Activated naive CD8-positive, alpha-beta T cell treated with anti-CD3 and anti-CD28 coated beads, Interleukin-2, amount 10 ng/mL, durations not matched to agents 7 days and 5 days (primary cell): ENCODE results near the gene RIPK1. TPM values are rescaled to one million over a fixed set of nuclear protein-coding genes. Genes with fewer than 3 reads are reported as not detected.
"Not testable (repeated sequence)": the region's sequence is repeated elsewhere in the genome, so short reads cannot be mapped to it uniquely, and the experiment has no call there.

Source experiments
- ATAC-seq: fragments of 150-1000 bp; cut with Tn5 transposase; one replicate; pipeline ENCODE4 v1.10.0; 2021; ENCODE audit warnings: low read depth, moderate library complexity
- POLR2A ChIA-PET: fragments of 350-600 bp; sonication (Branson Sonifier 250); formaldehyde crosslinking; loops from one replicate; lab custom pipeline; 2021; ENCODE audit warnings: antibody characterized with exemption; lab: Charles Lee
- DNase-seq: peaks from one replicate; pipeline ENCODE4 v3.0.0; 2021
- H3K27ac Mint-ChIP-seq: one replicate; pipeline ENCODE4 v1.8.0; 2022; ENCODE audit warnings: mild to moderate bottlenecking, mixed read lengths
- H3K27me3 Mint-ChIP-seq: one replicate; pipeline ENCODE4 v1.8.0; 2022; ENCODE audit warnings: mild to moderate bottlenecking, moderate library complexity, mixed read lengths
- H3K36me3 Mint-ChIP-seq: one replicate; pipeline ENCODE4 v1.8.0; 2021; ENCODE audit warnings: mild to moderate bottlenecking, mixed read lengths
- H3K4me1 Mint-ChIP-seq: one replicate; pipeline ENCODE4 v1.8.0; 2021; ENCODE audit warnings: mixed read lengths
- H3K4me3 Mint-ChIP-seq: one replicate; pipeline ENCODE4 v1.8.0; 2022; ENCODE audit warnings: mild to moderate bottlenecking, moderate library complexity, mixed read lengths
- H3K9me3 Mint-ChIP-seq: one replicate; pipeline ENCODE4 v1.8.0; 2021; ENCODE audit warnings: mixed read lengths
- total RNA-seq, 2 experiments: library from RNA; stranded (reverse); gene quantifications; one replicate each; pipeline ENCODE4 v1.2.3, GENCODE V29; 2021

Gene RIPK1
- total RNA-seq, 2 experiments from 2014 or later, result 31.9 to 32.6 TPM

- ATAC-seq, H3K9me3 Mint-ChIP-seq, DNase-seq, H3K36me3 Mint-ChIP-seq: not testable (repeated sequence)
- Mint-ChIP-seq H3K4me1 (peaks cover 15% of the 10 kb centered on the region), H3K27ac (peak overlapping the region; percentile 78), H3K27me3 (peaks cover 34% of the 10 kb centered on the region), H3K4me3 (peak overlapping the region; percentile 82)
- POLR2A ChIA-PET, result interaction anchor here (0.6 to 1.3 kb wide), 5 partner anchors 9 to 167 kb away, joined by 3 to 5 read pairs (median 3); partner anchors contain the start of gene BPHL
These were observed 88.2 kb downstream of the RIPK1 start for GRCh38 chr6:3156184-3157130.

GRCh38 chr6:3157131-3157933 lies 89.0 kb downstream of the RIPK1 start, which contains the start of gene TUBB2A:
Gene TUBB2A, minus strand, starts transcription at chr6:3157544. Its CDS starts 81 bp downstream, at chr6:3157463.
- Mint-ChIP-seq H3K27ac (peak within 1 kb of the TSS; percentile 78), H3K27me3 (peaks cover 38% of the 10 kb centered on the region), H3K4me3 (peak within 1 kb of the TSS; percentile 82), H3K36me3 (peaks cover 3% of the 10 kb centered on the region), H3K9me3 (no peaks in the 10 kb centered on the region), H3K4me1 (peaks cover 15% of the 10 kb centered on the region)
- POLR2A ChIA-PET, result interaction anchor here (0.6 to 1.3 kb wide), 7 partner anchors 9 to 464 kb away, joined by 3 to 5 read pairs (median 3); partner anchors contain the start of gene BPHL
- ATAC-seq (peak; percentile 71), DNase-seq (peak; percentile 92)

GRCh38 chr6:3159805-3160781 lies 91.8 kb downstream of the RIPK1 start:
- peak overlapping the region; percentile 9 for H3K27ac Mint-ChIP-seq
- ATAC-seq, result peak; percentile 24
- H3K27me3 Mint-ChIP-seq, result peaks cover 40% of the 10 kb centered on the region
- no peaks in the 10 kb centered on the region for H3K9me3 Mint-ChIP-seq
- DNase-seq, result no peak
- H3K4me1 Mint-ChIP-seq, result peaks cover 26% of the 10 kb centered on the region
- peaks cover 3% of the 10 kb centered on the region for H3K36me3 Mint-ChIP-seq
- H3K4me3 Mint-ChIP-seq, result peak overlapping the region; percentile 21
- POLR2A ChIA-PET, result no interaction called here

GRCh38 chr6:3162067-3162497 lies 93.8 kb downstream of the RIPK1 start:
- Mint-ChIP-seq H3K27ac (no peak overlapping the region), H3K4me1 (peaks cover 20% of the 10 kb centered on the region), H3K9me3 (no peaks in the 10 kb centered on the region), H3K27me3 (peaks cover 32% of the 10 kb centered on the region), H3K4me3 (peak overlapping the region; percentile 67), H3K36me3 (peaks cover 3% of the 10 kb centered on the region)
- POLR2A ChIA-PET, result interaction anchor here (1.5 kb wide), 1 partner anchor 98 kb away, joined by 5 read pairs; no protein-coding TSS in a partner anchor
- DNase-seq (no peak), ATAC-seq (no peak)

- Mint-ChIP-seq H3K9me3 (no peaks in the 10 kb centered on the region), H3K27ac (peak overlapping the region; percentile 50), H3K4me3 (peak overlapping the region; percentile 91), H3K4me1 (peaks cover 20% of the 10 kb centered on the region), H3K36me3 (peaks cover 3% of the 10 kb centered on the region), H3K27me3 (peaks cover 34% of the 10 kb centered on the region)
- POLR2A ChIA-PET, result interaction anchor here (1.5 kb wide), 1 partner anchor 97 kb away, joined by 5 read pairs; no protein-coding TSS in a partner anchor
- peak; percentile 73 for ATAC-seq
- peak; percentile 74 for DNase-seq
These were observed 94.4 kb downstream of the RIPK1 start for GRCh38 chr6:3162565-3163247.

DNA sequence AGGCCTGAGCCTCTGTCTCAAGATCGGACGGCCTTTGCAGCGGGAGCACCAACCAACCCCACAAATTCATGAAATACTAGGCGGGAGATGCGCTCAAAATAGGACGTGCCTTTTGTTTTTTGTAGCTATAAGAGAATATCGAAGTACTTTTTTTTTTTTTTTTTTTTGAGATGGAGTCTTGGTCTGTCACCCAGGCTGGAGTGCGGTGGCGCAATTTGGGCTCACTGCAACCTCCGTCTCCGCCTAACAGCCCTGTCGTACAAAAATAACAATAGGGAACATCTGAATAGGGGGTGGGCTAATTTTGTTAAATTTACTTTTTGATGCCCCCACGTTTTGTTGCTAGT lies 94.9 kb downstream of the RIPK1 start:
- POLR2A ChIA-PET, result interaction anchor here (1.5 kb wide), 1 partner anchor 96 kb away, joined by 5 read pairs; no protein-coding TSS in a partner anchor
- H3K27ac Mint-ChIP-seq, result peak overlapping the region; percentile 50
- peak overlapping the region; percentile 91 for H3K4me3 Mint-ChIP-seq
- ATAC-seq, result peak; percentile 1
- peaks cover 32% of the 10 kb centered on the region for H3K27me3 Mint-ChIP-seq
- no peaks in the 10 kb centered on the region for H3K9me3 Mint-ChIP-seq
- no peak for DNase-seq
- H3K4me1 Mint-ChIP-seq, result peaks cover 18% of the 10 kb centered on the region
- peaks cover 3% of the 10 kb centered on the region for H3K36me3 Mint-ChIP-seq

DNA sequence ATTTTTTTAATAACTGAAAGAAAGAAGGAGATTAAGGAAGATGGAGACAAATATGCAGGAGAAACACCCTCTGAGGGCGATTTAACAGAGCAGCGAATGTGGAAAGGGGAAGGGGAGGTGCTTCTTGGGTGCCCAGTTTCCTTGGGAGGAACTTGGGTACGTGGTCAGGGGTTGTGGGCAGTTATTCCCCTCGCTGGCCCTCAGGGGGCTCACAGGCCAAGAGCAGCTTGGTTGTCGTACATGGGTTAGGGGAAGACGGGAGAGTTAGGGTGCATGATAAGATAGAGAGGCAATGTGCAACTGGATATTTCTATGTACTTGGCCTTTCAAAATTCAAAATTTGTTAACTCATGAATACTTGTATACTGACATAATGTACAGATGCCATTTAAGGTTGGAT lies 96.1 kb downstream of the RIPK1 start:
- Mint-ChIP-seq H3K4me1 (peaks cover 17% of the 10 kb centered on the region), H3K4me3 (no peak overlapping the region), H3K27ac (no peak overlapping the region), H3K9me3 (no peaks in the 10 kb centered on the region), H3K27me3 (peaks cover 24% of the 10 kb centered on the region), H3K36me3 (peaks cover 3% of the 10 kb centered on the region)
- ATAC-seq (no peak), DNase-seq (no peak)
- POLR2A ChIA-PET, result no interaction called here

Other genes starting within 250 kb of the RIPK1 start
- gene SERPINB1, start 226.6 kb upstream of the RIPK1 start, total RNA-seq, result 10 to 100 TPM; 58.6 to 59.8 TPM
- 10 to 100 TPM; 56.4 to 56.8 TPM for gene SERPINB9, start 165.2 kb upstream of the RIPK1 start, total RNA-seq
- gene SERPINB6, start 96.9 kb upstream of the RIPK1 start, total RNA-seq, result 10 to 100 TPM; 85.3 to 85.6 TPM
- gene NQO2, start 68.6 kb upstream of the RIPK1 start, total RNA-seq, result 10 to 100 TPM; 17.0 to 17.5 TPM
- 1 to 10 TPM; 7.7 to 8.4 TPM for gene BPHL, start 50.2 kb downstream of the RIPK1 start, total RNA-seq
- 1 to 10 TPM; 1.9 to 2.2 TPM for gene TUBB2A, start 89.0 kb downstream of the RIPK1 start, total RNA-seq
- gene TUBB2B, start 159.2 kb downstream of the RIPK1 start, total RNA-seq, result not detected
- gene PSMG4, start 190.5 kb downstream of the RIPK1 start, total RNA-seq, result 10 to 100 TPM; 26.8 to 29.1 TPM